Omental fat pad (tissue), 4 donors: Measurements from ENCODE around the gene DPH2. TPM values are rescaled to one million over a fixed set of nuclear protein-coding genes. Genes with fewer than 3 reads are reported as not detected.
A peak's percentile ranks its signal among the peaks of the same experiment; 100 is the strongest.

Experiments
- ATAC-seq: fragments of 150-250 bp; one replicate; pipeline ENCODE4 v1.9.1; 2016; ENCODE audit warnings: mild to moderate bottlenecking, moderate library complexity; ENCODE audit not compliant: low FRiP score
- DNase-seq: peaks from one replicate; pipeline ENCODE4 v3.0.0-alpha.2; 2019; ENCODE audit warnings: low spot score
- CTCF ChIP-seq, 3 donors: fragments of 450-650 bp; IDR thresholded peaks; one replicate each; pipeline ENCODE4 v1.5.1; 2016 to 2017; ENCODE audit warnings: antibody characterized with exemption in 3 of 3, mild to moderate bottlenecking in 3 of 3, moderate library complexity in 2 of 3
- total RNA-seq, 4 donors: library from RNA; depleted of rRNA; stranded (reverse); fragments of >200 nt; gene quantifications; one replicate each; pipeline ENCODE4 v1.1.0, GENCODE V29; 2016

Gene DPH2
- total RNA-seq, 4 donors from 2014 or later: 18.1 to 67.5 (median 23.1) TPM

DNA sequence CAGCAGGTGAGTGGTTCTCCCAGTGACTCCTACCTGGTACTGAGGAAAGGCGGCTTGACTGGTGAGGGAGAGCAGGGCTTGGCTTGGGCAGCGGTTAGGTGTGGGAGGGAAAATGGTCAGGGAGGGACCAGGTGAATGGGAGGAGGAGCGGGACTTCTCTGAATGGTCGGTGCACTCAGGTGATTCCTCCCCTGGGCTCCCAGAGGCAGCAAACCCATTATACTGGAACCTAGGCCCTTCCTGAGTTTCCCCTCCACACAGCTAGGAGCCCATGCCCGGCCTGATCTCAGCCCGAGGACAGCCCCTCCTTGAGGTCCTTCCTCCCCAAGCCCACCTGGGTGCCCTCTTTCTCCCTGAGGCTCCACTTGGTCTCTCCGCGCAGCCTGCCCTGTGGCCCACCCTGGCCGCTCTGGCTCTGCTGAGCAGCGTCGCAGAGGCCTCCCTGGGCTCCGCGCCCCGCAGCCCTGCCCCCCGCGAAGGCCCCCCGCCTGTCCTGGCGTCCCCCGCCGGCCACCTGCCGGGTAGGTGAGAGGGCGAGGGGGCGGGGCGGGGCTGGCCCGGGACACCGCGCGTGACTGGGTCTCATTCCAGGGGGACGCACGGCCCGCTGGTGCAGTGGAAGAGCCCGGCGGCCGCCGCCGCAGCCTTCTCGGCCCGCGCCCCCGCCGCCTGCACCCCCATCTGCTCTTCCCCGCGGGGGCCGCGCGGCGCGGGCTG is 33.9 kb upstream of the DPH2 start:
- no peak for DNase-seq
- ATAC-seq: no peak
- no peak for TF ChIP-seq CTCF (IDR thresholded peaks at IDR 0.05)

DNA sequence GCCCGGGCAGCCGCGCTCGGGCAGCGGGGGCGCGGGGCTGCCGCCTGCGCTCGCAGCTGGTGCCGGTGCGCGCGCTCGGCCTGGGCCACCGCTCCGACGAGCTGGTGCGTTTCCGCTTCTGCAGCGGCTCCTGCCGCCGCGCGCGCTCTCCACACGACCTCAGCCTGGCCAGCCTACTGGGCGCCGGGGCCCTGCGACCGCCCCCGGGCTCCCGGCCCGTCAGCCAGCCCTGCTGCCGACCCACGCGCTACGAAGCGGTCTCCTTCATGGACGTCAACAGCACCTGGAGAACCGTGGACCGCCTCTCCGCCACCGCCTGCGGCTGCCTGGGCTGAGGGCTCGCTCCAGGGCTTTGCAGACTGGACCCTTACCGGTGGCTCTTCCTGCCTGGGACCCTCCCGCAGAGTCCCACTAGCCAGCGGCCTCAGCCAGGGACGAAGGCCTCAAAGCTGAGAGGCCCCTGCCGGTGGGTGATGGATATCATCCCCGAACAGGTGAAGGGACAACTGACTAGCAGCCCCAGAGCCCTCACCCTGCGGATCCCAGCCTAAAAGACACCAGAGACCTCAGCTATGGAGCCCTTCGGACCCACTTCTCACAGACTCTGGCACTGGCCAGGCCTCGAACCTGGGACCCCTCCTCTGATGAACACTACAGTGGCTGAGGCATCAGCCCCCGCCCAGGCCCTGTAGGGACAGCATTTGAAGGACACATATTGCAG is 33.2 kb upstream of the DPH2 start:
- DNase-seq (no peak), ATAC-seq (peak; percentile 8)
- TF ChIP-seq CTCF (IDR thresholded peaks at IDR 0.05): no peak

DNA sequence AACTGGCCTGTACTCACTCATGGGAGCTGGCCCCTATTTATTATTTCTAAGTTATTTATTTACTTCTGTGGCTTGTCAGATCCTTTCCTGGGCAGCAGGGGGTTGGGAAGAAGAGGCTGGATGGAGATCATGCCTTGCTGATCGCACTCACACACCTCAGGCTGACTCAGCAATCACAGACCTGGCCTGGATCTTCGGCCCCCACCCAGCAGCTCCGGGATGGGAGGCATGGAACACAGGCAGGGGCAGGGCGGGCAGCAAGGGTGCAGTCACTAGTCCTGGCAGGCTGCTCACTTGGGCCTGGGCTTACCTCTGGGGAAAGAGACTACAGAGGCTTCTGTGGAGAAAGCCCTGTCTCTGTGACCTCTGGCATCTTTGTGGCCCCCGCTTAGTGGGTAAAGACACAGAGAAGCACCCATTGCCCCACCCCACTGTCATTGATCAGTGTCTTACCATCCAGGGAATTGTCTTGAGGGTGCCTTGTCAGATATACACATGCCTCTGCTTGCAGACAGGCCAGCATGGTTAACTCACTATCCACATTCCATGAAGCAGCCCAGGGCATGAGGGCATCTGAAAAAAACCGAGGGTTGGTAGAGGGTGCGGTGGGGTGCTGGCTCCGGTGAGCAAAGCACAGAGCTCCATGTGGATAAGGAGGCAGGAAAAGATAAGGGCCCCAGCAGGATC is 32.5 kb upstream of the DPH2 start:
- no peak for ATAC-seq
- no peak for TF ChIP-seq CTCF (IDR thresholded peaks at IDR 0.05)

DNA sequence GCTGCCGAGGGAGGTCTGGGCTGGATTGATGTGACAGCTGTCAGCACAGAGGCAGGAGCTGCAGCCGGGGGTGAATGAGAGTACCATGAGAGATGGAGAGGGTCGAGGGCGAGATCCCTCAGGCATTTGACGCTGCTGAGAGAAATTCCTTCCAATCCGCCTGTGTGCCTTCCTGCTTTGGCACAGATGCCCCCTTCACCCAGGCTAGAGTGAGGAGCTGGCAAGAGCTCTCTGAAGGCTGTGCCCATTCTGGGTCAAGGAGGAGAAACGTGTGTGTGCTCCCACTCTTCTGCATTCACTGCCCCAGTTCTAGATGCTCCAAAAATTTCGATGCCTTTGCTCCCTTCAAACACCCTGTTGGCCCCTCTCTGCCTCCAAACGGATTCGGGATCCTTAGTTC is 31.4 kb upstream of the DPH2 start:
- ATAC-seq (no peak), DNase-seq (no peak)
- TF ChIP-seq CTCF (IDR thresholded peaks at IDR 0.05): no peak

More for the DNA sequence above, 32.5 kb upstream of the DPH2 start:
- DNase-seq: no peak

GRCh38 chr1:43938892-43939587 is 30.8 kb upstream of the DPH2 start:
- ATAC-seq (no peak), DNase-seq (no peak)
- TF ChIP-seq CTCF (IDR thresholded peaks at IDR 0.05): no peak

DNA sequence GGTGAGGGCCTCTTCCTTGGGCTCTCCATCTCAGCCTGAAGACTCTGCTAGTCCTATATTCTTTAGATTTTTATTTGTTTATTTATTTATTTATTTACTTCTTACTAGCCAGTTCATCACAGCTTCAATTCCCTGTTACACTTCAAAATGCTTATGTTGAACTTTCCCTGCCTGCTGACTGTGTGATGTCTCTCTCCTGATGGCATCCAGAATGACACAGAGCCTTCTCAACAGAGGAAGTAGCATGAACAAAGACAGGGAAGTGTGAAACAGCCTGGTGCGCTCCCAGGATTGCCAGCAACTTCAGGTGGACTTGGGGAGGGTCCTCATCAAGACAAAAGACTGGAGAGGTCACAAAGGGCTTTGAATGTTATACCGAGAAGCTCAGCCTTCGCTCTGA is 27.4 kb upstream of the DPH2 start:
- TF ChIP-seq CTCF (IDR thresholded peaks at IDR 0.05): no peak
- DNase-seq (no peak), ATAC-seq (no peak)
